Left kidney (tissue), 2 donors: ENCODE measurements around the gene HERC4. TPM values are rescaled to one million over a fixed set of nuclear protein-coding genes. Genes with fewer than 3 reads are reported as not detected.
"Not testable (repeated sequence)": the region's sequence is repeated elsewhere in the genome, so short reads cannot be mapped to it uniquely, and the experiment has no call there.

Experiments
- DNase-seq: peaks from one replicate; pipeline ENCODE4 v3.0.0-alpha.2; 2013
- polyA plus RNA-seq: library from polyadenylated mRNA; unstranded; fragments of 120-200 nt; gene quantifications from one replicate; pipeline ENCODE4 v1.2.1, GENCODE V29; 2013; ENCODE audit not compliant: insufficient read length

HERC4 gene
- polyA plus RNA-seq, 1 donor, result 66.7 TPM

DNA sequence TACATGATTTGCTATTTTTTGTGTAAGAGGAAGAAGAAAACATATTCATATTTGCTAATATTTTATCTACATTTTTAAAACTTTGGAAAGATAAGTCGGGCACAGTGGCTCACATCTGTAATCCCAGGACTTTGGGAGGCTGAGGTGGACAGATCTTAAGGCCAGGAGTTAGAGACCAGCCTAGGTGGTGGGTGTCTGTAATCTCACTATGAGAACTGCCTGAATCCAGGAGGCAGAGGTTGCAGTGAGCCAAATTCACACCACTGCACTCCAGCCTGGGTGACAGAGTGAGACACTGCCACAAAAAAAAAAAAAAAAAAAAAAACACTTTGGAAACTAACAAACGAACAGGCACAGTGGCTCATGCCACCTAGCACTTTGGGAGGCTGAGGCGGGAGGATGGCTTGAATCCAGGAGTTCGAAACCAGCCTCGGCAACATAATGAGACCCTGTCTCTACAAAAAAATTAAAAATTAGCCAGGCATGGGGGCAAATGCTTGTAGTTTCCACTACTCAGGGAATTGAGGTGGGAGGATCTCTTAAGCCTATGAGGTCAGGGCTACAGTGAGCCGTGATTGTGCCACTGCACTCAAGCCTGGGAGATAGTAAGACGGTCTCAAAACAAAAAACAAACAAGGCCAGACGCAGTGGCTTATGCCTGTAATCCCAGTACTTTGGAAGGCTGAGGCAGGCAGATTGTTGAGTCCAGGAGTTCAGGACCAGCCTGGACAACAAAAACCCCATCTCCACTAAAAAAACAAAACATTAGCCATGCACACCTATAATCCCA lies 25.6 kb downstream of the HERC4 start:
- DNase-seq, result no peak

DNA sequence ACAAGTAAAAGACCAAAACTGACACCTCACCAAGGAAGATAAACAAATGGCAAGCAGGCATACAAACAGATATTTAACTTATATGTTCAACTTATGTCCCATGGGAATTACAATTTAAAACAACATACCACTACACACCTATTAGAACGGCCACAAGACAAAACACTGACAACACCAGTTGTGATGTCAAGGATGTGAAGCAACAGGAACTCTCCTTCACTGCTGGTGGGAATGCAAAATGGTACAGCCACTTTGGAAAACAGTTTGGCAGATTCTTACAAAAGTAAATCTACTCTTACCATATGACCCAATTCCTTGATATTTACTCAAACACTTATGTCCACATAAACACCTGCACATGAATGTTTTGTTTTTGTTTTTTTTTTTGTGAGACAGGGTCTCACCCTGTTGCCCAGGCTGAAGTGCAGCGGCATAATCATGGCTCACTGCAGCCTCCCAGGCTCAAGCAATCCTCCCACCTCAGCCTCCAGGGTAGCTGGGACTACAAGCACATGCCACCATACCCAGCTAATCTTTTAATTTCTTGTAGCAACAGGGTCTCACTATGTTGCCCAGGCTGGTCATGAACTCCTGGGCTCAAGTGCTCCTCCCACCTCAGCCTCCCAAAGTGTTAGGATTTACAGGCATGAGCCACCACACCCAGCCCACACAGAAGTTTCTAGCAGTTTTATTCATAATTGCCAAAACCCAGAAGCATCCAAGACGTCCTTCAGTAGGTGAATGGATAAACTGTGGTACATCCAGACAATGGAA lies 27.3 kb downstream of the HERC4 start:
- no peak for DNase-seq

DNA sequence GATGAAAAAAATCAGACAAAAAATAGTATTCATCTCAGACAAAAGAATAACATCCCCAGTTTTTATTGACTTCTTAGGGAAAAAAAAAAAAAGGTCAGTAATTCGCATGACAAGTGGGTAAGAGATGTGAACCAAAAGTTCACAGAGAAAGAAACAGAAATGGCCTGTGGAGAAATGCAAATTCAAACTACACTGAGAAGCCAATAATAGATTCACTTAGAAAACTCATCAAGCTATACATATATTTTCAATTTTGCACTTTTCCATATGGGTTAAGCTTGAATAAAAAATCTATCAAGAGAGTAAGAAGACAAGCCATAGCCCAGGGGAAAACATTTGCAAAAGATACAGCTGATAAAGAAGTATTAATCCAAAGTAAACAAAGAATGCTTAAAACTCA lies 28.0 kb downstream of the HERC4 start:
- no peak for DNase-seq

DNA sequence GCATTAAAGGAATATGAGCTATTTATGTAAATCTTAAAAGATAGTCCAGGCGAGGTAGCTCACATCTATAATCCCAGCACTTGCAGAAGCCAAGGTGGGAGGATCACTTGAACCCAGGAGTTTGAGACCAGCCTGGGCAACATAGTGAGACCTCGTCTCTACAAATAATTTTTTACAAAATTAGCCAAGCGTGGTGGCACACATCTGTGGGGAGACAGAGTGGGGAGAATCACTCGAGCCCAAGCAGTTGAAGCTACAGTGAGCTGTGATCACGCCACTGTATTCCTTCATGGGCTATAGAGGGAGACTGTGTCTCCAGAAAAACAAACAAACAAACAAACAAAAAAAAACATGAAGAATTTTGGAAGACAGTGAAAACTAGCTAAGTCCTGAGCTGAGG lies 28.4 kb downstream of the HERC4 start:
- no peak for DNase-seq

DNA sequence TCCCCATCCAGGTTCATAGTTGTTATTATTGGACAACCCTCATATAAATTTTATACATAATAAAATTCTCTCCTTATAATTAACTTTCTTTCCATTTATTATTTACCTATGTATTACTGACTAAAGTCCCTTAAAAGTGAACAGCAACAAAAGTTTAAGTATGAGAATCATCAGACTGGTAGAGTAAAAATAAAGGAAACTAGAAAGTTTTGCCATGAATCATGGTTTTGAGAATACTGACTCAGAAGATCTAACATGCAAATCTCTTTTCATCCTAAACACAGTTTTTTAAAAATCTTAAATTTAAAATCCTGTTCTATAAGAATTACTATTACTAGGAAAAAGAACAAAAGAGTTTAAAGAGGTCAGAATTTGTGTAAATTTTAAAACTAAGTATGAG lies 32.1 kb downstream of the HERC4 start:
- no peak for DNase-seq

DNA sequence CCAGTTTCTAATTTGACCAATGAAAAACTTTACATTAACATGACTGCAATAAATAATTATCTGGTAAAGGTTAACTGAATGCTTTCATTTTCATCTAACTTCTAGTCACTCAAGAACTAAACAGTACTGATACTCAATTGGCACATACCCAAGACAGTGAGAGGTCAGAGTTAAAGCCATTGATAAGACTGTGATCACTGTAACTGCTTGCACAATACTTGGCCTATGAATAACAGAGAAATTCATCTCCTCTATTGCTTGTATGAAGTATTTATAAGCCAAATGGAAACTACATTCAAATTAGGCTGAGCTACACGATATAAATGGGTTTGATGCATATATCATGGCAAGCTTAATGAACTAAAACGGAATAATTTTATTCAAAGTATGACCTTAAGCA lies 43.0 kb downstream of the HERC4 start:
- DNase-seq, result no peak

DNA sequence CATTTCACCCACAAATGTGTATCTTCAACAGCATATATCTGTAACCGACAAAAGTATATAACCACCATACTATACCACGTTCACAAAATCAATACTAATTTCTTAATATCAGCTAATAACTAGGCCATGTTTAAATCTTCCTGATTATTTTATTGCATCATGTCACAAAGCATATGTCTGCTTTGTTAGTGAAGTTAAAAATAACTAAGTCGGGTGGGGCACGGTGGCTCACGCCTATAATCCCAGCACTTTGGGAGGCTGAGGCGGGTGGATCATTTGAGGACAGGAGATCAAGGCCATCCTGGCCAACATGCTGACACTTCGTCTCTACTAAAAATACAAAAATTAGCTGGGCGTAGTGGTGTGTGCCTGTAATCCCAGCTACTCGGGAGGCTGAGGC lies 47.7 kb downstream of the HERC4 start:
- no peak for DNase-seq

DNA sequence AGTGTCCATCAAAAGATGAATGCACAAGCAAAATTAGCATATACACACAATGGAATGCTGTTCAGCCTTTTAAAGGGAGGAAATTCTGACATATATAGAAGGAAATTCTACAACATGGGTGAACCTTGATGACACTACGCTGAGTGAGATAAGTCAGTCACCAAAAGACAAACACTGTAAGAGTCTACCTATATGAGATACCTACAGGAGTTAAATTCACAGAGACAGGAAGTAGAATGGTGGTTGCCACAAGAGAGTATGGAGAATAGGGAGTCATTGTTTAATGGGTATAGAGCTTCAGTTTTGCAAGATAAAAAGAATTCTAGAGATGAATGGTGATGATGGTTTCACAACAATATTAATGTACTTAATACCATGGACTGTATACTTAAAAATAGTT lies 51.8 kb downstream of the HERC4 start:
- no peak for DNase-seq

DNA sequence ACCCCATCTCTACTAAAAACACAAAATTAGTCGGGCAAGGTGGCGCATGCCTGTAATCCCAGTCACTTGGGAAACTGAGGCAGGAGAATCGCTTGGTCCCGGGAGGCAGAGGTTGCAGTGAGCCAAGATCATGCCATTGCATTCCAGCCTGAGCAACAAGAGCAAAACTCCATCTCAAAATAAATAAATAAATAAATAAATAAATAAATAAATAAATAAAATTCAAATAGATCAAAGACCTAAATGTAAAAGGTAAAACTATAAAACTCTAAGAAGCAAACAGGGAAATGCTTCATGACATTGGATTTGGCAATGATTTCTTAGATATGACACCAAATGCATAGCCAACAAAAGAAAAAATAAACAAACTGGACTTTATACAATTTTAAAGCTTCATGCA lies 52.8 kb downstream of the HERC4 start:
- not testable (repeated sequence) for DNase-seq

DNA sequence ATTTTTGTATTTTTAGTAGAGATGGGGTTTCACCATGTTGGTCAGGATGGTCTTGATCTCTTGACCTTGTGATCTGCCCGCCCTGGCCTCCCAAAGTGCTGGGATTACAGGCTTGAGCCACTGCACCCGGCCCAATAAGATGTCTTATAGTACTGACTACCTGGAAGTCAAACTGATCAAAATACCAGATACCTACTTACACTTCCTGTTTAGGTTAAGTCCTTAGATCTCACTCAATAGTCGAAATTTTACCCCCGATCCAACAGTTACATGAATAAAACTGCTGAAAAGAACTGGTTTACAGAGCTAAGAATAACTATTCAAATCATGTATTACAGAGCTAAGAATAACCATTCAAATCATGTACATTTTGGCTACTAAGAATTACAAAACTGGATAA lies 58.6 kb downstream of the HERC4 start:
- DNase-seq, result not testable (repeated sequence)

DNA sequence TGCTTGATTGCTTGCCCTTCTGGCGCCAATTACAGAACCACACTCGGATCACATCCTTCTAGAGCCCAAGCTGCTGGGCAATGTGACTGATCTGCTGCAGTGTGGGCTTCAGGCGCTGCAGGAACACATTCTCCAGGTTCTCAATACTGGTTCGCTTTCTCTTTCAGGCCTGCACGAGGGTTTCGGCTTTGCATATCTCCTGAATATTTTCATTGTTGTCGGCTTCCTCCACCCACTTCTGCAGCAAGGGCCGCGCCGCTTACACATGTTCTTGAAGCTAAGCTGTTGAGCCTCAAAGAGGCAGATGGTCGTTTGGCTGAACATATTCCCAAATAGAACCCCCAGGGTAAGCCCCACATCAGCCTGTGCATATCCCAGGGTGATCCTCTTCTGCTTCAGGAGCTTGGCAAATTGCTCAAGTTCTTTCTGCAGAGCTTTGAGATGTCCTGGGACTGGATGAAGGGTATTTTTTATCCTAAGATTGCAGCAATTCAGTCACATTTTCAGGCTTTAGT lies 64.6 kb downstream of the HERC4 start:
- no peak for DNase-seq

DNA sequence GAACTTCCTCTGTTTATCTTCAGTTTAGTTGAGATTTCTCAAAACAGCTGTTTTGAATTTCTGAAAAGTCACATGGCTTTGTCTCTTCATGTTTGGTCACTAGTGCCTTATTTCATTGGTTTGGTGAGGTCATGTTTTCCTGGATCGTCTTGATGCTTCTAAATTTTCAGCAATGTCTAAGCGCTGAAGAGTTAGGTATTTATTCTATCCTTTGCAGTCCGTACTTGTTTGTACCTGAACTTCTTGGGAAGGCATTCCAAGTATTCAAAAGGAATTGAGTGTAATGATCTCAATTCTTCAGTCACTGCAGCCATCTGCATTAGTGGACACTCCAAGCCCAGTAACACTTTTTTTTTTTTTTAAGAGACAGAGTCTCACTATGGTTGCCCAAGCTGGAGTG lies 67.7 kb downstream of the HERC4 start:
- DNase-seq, result no peak

DNA sequence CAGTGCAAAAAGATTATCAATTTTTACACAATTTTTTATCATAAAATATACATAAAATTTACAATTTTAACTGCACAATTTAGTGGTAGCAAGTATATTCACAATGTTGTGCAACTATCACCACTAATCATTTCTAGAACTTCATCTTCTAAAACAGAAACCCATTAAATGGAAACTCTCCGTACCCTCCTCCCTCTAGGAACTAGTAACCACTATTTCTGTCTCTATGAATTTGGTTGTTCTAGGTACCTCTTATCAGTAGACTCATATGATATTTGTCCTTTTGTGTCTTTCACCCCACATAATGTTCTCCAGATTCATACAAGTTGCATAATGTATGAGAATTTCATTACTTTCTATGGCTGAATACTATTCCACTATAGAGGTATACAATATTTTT lies 73.5 kb downstream of the HERC4 start:
- no peak for DNase-seq

DNA sequence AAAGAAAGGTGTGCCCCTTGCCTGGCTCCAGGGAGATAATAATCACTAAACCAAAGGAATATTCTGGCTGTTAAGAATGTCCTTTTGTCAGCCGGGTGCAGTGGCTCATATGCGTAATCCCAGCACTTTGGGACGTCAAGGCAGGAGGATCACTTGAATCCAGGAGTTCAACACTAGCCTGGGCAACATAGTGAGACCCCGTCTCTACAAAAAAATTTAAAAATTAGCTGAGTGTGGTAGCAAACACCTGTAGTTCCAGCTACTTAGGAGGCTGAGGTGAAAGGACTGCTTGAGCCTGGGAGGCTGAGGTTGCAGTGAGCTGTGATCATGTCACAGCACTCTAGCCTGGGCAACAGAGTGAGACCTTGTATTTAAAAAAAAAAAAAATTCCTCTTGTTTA lies 74.1 kb downstream of the HERC4 start:
- DNase-seq, result no peak

DNA sequence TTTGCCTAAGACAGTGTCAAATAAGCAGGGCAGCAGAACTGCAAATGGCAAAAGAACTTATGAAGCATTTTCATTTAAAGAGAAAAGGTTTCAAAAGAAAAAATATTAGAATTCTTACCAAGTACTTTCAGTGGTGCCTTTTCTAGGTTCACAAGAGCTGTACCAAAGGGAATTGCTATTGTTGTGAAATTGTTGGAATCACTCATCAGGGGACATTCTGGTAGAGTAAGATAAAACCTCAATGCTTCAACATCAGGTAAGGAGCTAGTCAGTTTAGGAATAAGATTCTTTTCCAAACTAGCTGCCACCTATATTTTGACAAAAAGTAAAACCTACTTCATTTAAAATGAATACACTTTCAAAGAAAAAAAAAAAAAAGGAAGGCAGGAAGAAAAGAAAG lies 85.0 kb downstream of the HERC4 start:
- DNase-seq, result no peak

DNA sequence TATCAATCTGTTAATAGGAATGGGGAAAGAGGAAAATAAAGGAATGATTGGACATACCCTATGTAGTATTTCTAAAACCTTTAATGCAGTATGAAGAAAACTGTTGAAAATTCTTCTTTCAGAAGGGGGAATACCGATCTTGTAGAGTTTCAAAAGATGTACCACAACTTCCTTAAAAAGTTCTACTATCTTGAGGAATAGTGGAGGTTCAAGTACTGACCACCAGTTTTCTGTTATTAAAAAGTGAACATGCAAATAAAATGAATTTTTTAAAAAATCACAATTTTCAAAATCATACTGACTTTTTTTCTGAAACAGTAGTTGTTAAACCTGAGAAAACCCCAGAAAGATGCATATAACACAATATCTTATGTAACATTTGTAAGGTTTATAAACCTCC lies 86.5 kb downstream of the HERC4 start:
- DNase-seq, result no peak

DNA sequence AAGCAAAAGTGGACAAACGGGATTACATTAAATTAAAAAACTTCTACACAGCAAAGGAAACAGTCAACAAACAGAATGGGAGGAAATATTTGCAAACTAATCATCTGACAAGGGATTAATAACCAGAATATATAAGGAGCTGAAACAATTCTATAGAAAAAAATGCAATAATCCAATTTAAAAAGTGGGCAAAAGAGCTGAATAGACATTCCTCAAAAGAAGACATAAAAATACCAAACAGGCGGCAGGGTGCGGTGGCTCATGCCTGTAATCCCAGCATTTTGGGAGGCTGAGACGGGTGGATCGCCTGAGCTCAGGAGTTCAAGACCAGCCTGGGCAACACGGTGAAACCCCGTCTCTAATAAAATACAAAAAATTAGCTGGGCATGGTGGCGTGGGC lies 92.5 kb downstream of the HERC4 start:
- DNase-seq, result not testable (repeated sequence)

DNA sequence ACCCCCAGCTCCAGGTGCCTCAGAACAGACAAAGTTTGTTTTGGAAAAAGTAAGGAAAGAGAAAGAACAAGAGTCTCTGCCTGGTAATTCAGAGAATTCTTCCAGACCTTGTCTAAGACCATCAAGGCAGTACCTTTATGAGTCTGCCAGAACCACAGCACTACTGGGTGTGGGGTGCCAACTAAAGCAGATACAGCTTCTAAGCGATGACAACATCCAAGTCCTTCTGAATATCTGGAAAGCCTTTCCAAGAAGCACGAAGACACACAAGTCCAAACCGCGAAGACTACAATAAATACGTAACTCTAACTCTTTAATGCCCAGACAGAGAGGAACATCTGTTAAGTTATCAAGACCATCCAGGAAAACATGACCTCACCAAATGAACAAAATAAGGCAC lies 96.3 kb downstream of the HERC4 start:
- no peak for DNase-seq

DNA sequence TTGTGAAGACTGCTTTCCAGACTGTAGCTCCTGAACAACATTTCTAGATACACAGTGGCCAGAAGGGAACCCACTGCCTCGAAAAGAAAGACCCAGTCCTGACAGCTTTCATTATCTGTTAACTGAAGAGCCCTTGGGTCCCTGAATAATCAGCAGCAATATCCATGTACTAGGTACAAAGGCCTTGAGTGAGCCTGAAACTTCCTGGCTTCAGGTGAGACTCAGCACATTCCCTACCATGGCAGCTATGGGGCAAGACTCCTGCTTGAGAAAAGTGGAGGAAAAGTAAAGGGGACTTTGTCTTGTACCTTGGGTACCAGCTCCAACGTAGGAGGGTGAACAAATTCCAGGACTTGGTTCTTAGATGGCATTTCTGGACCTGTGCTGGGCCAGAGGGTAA lies 97.8 kb downstream of the HERC4 start:
- DNase-seq, result no peak

DNA sequence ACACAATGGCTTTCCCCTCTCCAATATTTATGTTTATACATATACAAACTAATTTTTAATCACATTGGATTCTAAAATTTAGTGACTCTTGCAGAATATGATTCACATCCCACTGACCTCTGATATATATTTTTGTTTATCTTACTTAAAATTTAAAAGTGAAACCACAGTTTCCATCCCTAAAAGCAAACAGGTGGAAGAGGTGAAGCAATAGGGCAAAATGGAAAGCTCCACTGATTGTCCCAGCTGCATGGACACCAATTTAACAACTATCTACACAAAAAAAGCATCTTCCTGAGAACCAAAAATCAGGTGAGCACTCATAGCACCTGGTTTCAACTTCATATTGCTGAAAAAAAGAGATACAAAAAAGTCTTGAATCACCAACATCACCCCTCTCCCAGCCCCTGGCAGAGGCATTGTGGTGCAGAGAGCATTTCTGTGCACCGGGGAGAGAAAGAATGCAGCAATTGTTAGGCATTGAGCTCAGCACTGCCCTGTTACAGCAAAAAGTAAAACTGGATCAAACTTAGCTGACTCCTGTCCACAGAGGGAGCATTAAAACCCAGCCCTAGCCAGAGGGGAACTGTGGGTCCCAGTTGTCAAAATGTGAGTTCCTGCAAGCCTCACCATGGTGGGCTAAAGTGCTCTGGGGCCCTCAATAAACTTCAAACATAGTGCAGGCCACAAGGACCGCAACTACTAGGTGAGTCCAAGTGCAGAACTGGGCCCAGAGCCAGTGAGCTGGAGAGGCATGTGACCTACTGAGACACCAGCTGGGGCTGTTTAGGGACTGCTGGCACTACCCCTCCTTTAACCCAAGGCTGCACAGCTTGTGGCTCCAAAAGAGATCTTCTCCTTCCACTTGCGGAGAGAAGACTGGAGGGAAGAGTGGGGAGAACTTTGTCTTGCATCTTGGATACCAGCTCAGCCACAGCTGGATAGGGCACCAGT lies 98.5 kb downstream of the HERC4 start:
- no peak for DNase-seq

DNA sequence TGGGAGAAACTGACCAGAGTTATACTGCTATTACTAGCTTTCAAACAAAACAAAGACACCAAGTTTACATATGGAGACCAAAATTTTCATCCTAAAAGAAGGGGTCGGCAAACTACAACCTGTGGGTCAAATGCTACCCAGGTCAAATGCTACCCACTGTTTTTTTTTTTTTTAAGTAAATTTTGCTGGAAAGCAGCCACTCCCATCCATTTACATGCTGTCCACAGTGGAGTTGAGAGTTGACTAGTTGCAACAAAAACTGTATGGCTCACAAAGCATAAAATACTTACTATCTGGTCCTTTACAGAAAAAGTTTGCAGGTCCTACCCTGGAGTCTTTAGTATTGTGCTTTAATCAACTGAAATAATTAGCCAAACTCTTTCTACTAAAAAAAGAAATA lies 99.2 kb downstream of the HERC4 start:
- no peak for DNase-seq

DNA sequence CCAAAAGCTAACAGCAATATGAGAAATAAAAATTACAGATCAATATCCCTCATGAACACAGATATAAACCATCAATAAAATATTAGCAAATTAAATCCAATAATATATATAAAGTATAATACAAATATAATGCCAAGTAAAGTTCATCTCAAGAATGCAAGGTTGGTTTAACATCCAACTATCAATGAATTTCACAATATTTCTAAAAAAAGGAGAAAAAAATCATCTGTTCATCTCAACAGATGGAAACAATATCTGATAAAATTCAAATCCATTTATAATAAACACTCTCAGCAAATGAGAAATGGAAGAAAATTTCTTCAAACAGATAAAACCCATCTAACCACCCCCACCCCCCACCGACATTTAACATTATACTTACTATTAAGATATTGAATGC lies 103.8 kb downstream of the HERC4 start:
- no peak for DNase-seq
